GM12878 (cell line): Measurements from ENCODE around the gene P2RY1. TPM values are rescaled to one million over a fixed set of nuclear protein-coding genes. Genes with fewer than 3 reads are reported as not detected.

Experiments
- ATAC-seq: fragments of 200-7000 bp; cut with Tn5 transposase; 3 replicates; pipeline ENCODE4 v1.9.1; 2020; ENCODE audit warnings: mild to moderate bottlenecking, moderate library complexity
- BruUV-seq: library from RNA; stranded (reverse); fragments of 400-500 nt; replicated peaks from 2 replicates; lab custom pipeline; 2021; lab: Mats Ljungman, UMichigan
- CTCF ChIA-PET: fragments of 300-600 bp; sonication (Branson Sonifier 250); formaldehyde crosslinking; extraction: SDS; loops from one replicate; lab custom pipeline; 2021; ENCODE audit warnings: inconsistent platforms; lab: Yijun Ruan, JAX
- POLR2A ChIA-PET: fragments of 350-600 bp; formaldehyde crosslinking; extraction: SDS; loops from one replicate; lab custom pipeline; 2021; ENCODE audit warnings: inconsistent platforms; lab: Charles Lee
- RAD21 ChIA-PET: fragments of 300-600 bp; sonication (Branson Sonifier 250); formaldehyde crosslinking; loops from one replicate; lab custom pipeline; 2023; ENCODE audit warnings: antibody characterized with exemption; ENCODE audit not compliant: unreplicated experiment; lab: Charles Lee
- SMC1A ChIA-PET: fragments of 300-600 bp; sonication (Branson Sonifier 250); formaldehyde crosslinking; loops from one replicate; lab custom pipeline; 2023; ENCODE audit not compliant: unreplicated experiment, uncharacterized antibody; lab: Charles Lee
- DNase-seq: peaks from one replicate; pipeline ENCODE4 v3.0.0-alpha.2; 2011; ENCODE audit warnings: low read depth, low spot score
- FAIRE-seq: peaks from 3 replicates; lab custom pipeline; 2011; peaks lifted over from hg19 to GRCh38; lab: Jason Lieb, UNC
- H2AFZ ChIP-seq: 2 replicates; pipeline ENCODE4 v1.6.0; 2011; ENCODE audit warnings: low read depth, low read length, control low read depth; ENCODE audit not compliant: control insufficient read depth
- H3K27ac ChIP-seq: 2 replicates; pipeline ENCODE4 v1.5.1; 2011; ENCODE audit warnings: control low read depth; ENCODE audit not compliant: control insufficient read depth, insufficient read depth
- H3K27me3 ChIP-seq, 2 experiments: replicated peaks in 1 of 2; 2 replicates each; pipeline versions ENCODE4 v1.6.0 to v1.6.1; 2011; ENCODE audit warnings: low read length in 1 of 2; ENCODE audit not compliant: control insufficient read depth in 2 of 2, insufficient read depth in 2 of 2
- H3K36me3 ChIP-seq, 2 experiments: 2 replicates each; pipeline ENCODE4 v1.5.1; 2011; ENCODE audit warnings: low read length in 1 of 2; ENCODE audit not compliant: control insufficient read depth in 2 of 2, insufficient read depth in 2 of 2
- H3K4me1 ChIP-seq: 2 replicates; pipeline ENCODE4 v1.6.1; 2011; ENCODE audit warnings: mild to moderate bottlenecking, low read length, moderate library complexity, mixed read lengths; ENCODE audit not compliant: control insufficient read depth, insufficient read depth
- H3K4me2 ChIP-seq: 2 replicates; pipeline ENCODE4 v1.6.0; 2011; ENCODE audit warnings: control low read depth; ENCODE audit not compliant: control insufficient read depth, insufficient read depth
- H3K4me3 ChIP-seq: fragments of 200-600 bp; sonication (generic); 2 replicates; pipeline ENCODE4 v1.5.1; 2016
- H3K79me2 ChIP-seq: 2 replicates; pipeline ENCODE4 v1.6.0; 2011; ENCODE audit warnings: low read length; ENCODE audit not compliant: control insufficient read depth, insufficient read depth
- H3K9ac ChIP-seq: 2 replicates; pipeline ENCODE4 v1.8.0; 2011; ENCODE audit warnings: low read length, control low read depth, mixed read lengths; ENCODE audit not compliant: control insufficient read depth, insufficient read depth
- H3K9me3 ChIP-seq: replicated peaks from 3 replicates; pipeline ENCODE4 v1.5.1; 2011; ENCODE audit warnings: mild to moderate bottlenecking, low read length; ENCODE audit not compliant: control insufficient read depth, insufficient read depth
- H4K20me1 ChIP-seq: 2 replicates; pipeline ENCODE4 v1.6.0; 2011; ENCODE audit not compliant: control insufficient read depth, insufficient read depth
- CBFB ChIP-seq: IDR thresholded peaks from 2 replicates; pipeline ENCODE4 v1.6.1; 2016; ENCODE audit warnings: antibody characterized with exemption, low read depth
- DPF2 ChIP-seq: fragments of 450-650 bp; IDR thresholded peaks from 2 replicates; pipeline ENCODE4 v1.6.1; 2017; ENCODE audit warnings: mild to moderate bottlenecking
- MXI1 ChIP-seq: fragments of 150-350 bp; IDR thresholded peaks from 2 replicates; pipeline ENCODE4 v1.6.1; 2011; ENCODE audit warnings: low read depth, mild to moderate bottlenecking, inconsistent platforms, low read length, improper control_type of control experiment
- PKNOX1 ChIP-seq: fragments of 450-650 bp; IDR thresholded peaks from 2 replicates; pipeline ENCODE4 v1.6.1; 2016; ENCODE audit warnings: mild to moderate bottlenecking
- SP1 ChIP-seq: IDR thresholded peaks from one replicate; pipeline ENCODE4 v1.6.1; 2011; ENCODE audit warnings: low read depth, low read length
- ZNF24 ChIP-seq: fragments of 450-650 bp; IDR thresholded peaks from 2 replicates; pipeline ENCODE4 v1.6.1; 2017; ENCODE audit warnings: antibody characterized with exemption, mild to moderate bottlenecking
- ZNF622 ChIP-seq: fragments of 450-650 bp; IDR thresholded peaks from 2 replicates; pipeline ENCODE4 v1.6.1; 2017; ENCODE audit warnings: mild to moderate bottlenecking, inconsistent platforms
- WGBS: methylation state at CpG from one replicate; pipeline ENCODE4 v1.1.6; 2016; ENCODE audit warnings: low lambda C conversion rate; ENCODE audit not compliant: insufficient replicate concordance, insufficient coverage; ENCODE audit errors: missing lambda C conversion rate; 5-methylcytosine and 5-hydroxymethylcytosine counted together
- in situ Hi-C: fragments of 300-500 bp; cut with MboI; formaldehyde crosslinking; loops from 9 replicates; pipeline ENCODE4 v1.14.3; 2018; ENCODE audit warnings: mixed read lengths
- intact Hi-C: fragments of 100-400 bp; cut with micrococcal nuclease; formaldehyde crosslinking; loops from one replicate; pipeline ENCODE4 v1.14.2; 2022; ENCODE audit not compliant: unreplicated experiment
- polyA plus RNA-seq, 11 experiments: library from polyadenylated mRNA; depleted of rRNA in 4 of 11; unstranded in 6 of 11; stranded (reverse) in 5 of 11; fragments of >200 nt; fragmentation: Nextera tagmentation in 4 of 11; fragmentation: Illumina TruSeq in 1 of 11; extraction: Ambion mirVana in 4 of 11; extraction: Trizol in 1 of 11; gene quantifications; 1 replicate in 1 of 11; 2 replicates in 10 of 11; pipeline versions ENCODE4 v1.2.1 to v1.2.3, GENCODE V29; 2011 to 2016; ENCODE audit warnings: inconsistent platforms in 2 of 11, missing spikeins in 2 of 11, low read depth in 1 of 11
- total RNA-seq, 4 experiments: library from RNA; depleted of rRNA in 3 of 4; stranded (reverse); fragments of >200 nt in 3 of 4; fragmentation: Illumina TruSeq in 1 of 4; extraction: Trizol in 1 of 4; gene quantifications; 2 replicates each; pipeline versions ENCODE4 v1.2.1 to v1.2.3, GENCODE V29; 2013 to 2021
- TF ChIP-seq, protein P1 (sequence below): fragments of 450-650 bp; IDR thresholded peaks from 2 replicates; pipeline ENCODE4 v1.6.1; 2018; ENCODE audit warnings: mild to moderate bottlenecking, low read depth, moderate library complexity; ENCODE audit not compliant: partially characterized antibody

The P2RY1 gene
- total and polyA plus RNA-seq, 10 of the 15 experiments (the other 5 are each of a cell fraction or from before 2014, with no cell fraction given): 0.01 to 3.4 (median 1.9) TPM

GRCh38 chr3:152790651-152791387 is 44.1 kb upstream of the P2RY1 start:
- 8% methylated on average over 5 of the region's 5 CpGs for WGBS
- DNase-seq (no peak), ATAC-seq (no peak), FAIRE-seq (no peak)
- Histone ChIP-seq H3K27ac (no peak overlapping the region), H2AFZ (no peak overlapping the region), H3K4me2 (no peak overlapping the region), H3K9me3 (no peaks in the 10 kb centered on the region; the same call in 1 of the 3 replicates), H3K27me3 (no peaks in the 10 kb centered on the region), H3K36me3 (no peaks in the 10 kb centered on the region), H3K4me1 (no peaks in the 10 kb centered on the region; the same call in 1 of the 2 replicates), H3K79me2 (no peaks in the 10 kb centered on the region), H3K4me3 (no peak overlapping the region), H4K20me1 (no peaks in the 10 kb centered on the region), H3K9ac (no peak overlapping the region)
- no TSS peak for BruUV-seq
- SMC1A ChIA-PET: interaction anchor here (0.5 to 1.2 kb wide), 3 partner anchors 9 to 859 kb away, joined by 3 to 4 read pairs (median 3); no protein-coding TSS in a partner anchor
- POLR2A ChIA-PET: no interaction called here
- CTCF ChIA-PET: no interaction called here
- in situ Hi-C loops: no loop called here
- TF ChIP-seq CBFB: no peak
- no peak for TF ChIP-seq PKNOX1
- TF ChIP-seq DPF2: no peak
- TF ChIP-seq, protein P1, sequence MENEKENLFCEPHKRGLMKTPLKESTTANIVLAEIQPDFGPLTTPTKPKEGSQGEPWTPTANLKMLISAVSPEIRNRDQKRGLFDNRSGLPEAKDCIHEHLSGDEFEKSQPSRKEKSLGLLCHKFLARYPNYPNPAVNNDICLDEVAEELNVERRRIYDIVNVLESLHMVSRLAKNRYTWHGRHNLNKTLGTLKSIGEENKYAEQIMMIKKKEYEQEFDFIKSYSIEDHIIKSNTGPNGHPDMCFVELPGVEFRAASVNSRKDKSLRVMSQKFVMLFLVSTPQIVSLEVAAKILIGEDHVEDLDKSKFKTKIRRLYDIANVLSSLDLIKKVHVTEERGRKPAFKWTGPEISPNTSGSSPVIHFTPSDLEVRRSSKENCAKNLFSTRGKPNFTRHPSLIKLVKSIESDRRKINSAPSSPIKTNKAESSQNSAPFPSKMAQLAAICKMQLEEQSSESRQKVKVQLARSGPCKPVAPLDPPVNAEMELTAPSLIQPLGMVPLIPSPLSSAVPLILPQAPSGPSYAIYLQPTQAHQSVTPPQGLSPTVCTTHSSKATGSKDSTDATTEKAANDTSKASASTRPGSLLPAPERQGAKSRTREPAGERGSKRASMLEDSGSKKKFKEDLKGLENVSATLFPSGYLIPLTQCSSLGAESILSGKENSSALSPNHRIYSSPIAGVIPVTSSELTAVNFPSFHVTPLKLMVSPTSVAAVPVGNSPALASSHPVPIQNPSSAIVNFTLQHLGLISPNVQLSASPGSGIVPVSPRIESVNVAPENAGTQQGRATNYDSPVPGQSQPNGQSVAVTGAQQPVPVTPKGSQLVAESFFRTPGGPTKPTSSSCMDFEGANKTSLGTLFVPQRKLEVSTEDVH: no peak
- no peak for TF ChIP-seq SP1
- TF ChIP-seq ZNF24: no peak
- TF ChIP-seq MXI1: no peak
- TF ChIP-seq ZNF622: no peak
- intact Hi-C loops: no loop called here
- RAD21 ChIA-PET: no interaction called here
